Measurements from ENCODE around the gene GLT6D1. TPM values are rescaled to one million over a fixed set of nuclear protein-coding genes. Genes with fewer than 3 reads are reported as not detected.

GLT6D1 gene
- total RNA-seq, 1 donor from 2014 or later = not detected

GRCh38 chr9:135622415-135623020, 16.8 kb downstream of the GLT6D1 start:
- no peak for DNase-seq (ENCODE audit: low read depth)

- no peak for DNase-seq (ENCODE audit: low read depth)
Observed at GRCh38 chr9:135620558-135620957, 18.8 kb downstream of the GLT6D1 start.

GRCh38 chr9:135619599-135619886, 19.8 kb downstream of the GLT6D1 start:
- no peak for DNase-seq (ENCODE audit: low read depth)

GRCh38 chr9:135618866-135619598, 20.3 kb downstream of the GLT6D1 start:
- no peak for DNase-seq (ENCODE audit: low read depth)

GRCh38 chr9:135617991-135618411, 21.3 kb downstream of the GLT6D1 start:
- DNase-seq (ENCODE audit: low read depth) = no peak

GRCh38 chr9:135617538-135617900, 21.8 kb downstream of the GLT6D1 start:
- DNase-seq (ENCODE audit: low read depth) = no peak

- no peak for DNase-seq (ENCODE audit: low read depth)
Observed at GRCh38 chr9:135616619-135617537, 22.5 kb downstream of the GLT6D1 start.

GRCh38 chr9:135615666-135616618, 23.4 kb downstream of the GLT6D1 start:
- DNase-seq (ENCODE audit: low read depth) = no peak

GRCh38 chr9:135614821-135615665, 24.3 kb downstream of the GLT6D1 start:
- DNase-seq (ENCODE audit: low read depth) = no peak

- no peak for DNase-seq (ENCODE audit: low read depth)
Observed at GRCh38 chr9:135613946-135614805, 25.2 kb downstream of the GLT6D1 start.

- DNase-seq (ENCODE audit: low read depth) = no peak
Observed at GRCh38 chr9:135612981-135613910, 26.1 kb downstream of the GLT6D1 start.

GRCh38 chr9:135612437-135612836, 26.9 kb downstream of the GLT6D1 start:
- DNase-seq (ENCODE audit: low read depth) = no peak

- no peak for DNase-seq (ENCODE audit: low read depth)
Observed at GRCh38 chr9:135611875-135612209, 27.5 kb downstream of the GLT6D1 start.

GRCh38 chr9:135611142-135611874, 28.0 kb downstream of the GLT6D1 start:
- no peak for DNase-seq (ENCODE audit: low read depth)

GRCh38 chr9:135610290-135611141, 28.8 kb downstream of the GLT6D1 start:
- DNase-seq (ENCODE audit: low read depth) = no peak

- DNase-seq (ENCODE audit: low read depth) = no peak
Observed at GRCh38 chr9:135609366-135609955, 29.9 kb downstream of the GLT6D1 start.

- no peak for DNase-seq (ENCODE audit: low read depth)
Observed at GRCh38 chr9:135608999-135609317, 30.4 kb downstream of the GLT6D1 start.

Data from renal cortical epithelial cell (primary cell).